ENCODE measurements around the gene CBL. TPM values are rescaled to one million over a fixed set of nuclear protein-coding genes. Genes with fewer than 3 reads are reported as not detected.

The CBL gene
- total and polyA plus RNA-seq, 5 donors = 3.3 to 13.3 (median 8.7) TPM

- WGBS = 95% methylated on average over 8 of the region's 8 CpGs
- peaks cover 2% of the 10 kb centered on the region for H3K4me1 ChIP-seq (ENCODE audit: control insufficient read depth, insufficient read depth, low read length)
- no peaks in the 10 kb centered on the region for H3K27me3 ChIP-seq (ENCODE audit: control insufficient read depth, insufficient read depth)
- no peak overlapping the region for H3K4me3 ChIP-seq (ENCODE audit: low read length)
- no peak overlapping the region for H3K27ac ChIP-seq (ENCODE audit: low read length)
- no peaks in the 10 kb centered on the region for H3K9me3 ChIP-seq (ENCODE audit: control insufficient read depth, low read length)
- intact Hi-C loops (cut with DNase I) = no loop called here
- no peak for ATAC-seq
- no peak for DNase-seq
Observed at GRCh38 chr11:119248750-119249670, 42.9 kb downstream of the CBL start.

DNA sequence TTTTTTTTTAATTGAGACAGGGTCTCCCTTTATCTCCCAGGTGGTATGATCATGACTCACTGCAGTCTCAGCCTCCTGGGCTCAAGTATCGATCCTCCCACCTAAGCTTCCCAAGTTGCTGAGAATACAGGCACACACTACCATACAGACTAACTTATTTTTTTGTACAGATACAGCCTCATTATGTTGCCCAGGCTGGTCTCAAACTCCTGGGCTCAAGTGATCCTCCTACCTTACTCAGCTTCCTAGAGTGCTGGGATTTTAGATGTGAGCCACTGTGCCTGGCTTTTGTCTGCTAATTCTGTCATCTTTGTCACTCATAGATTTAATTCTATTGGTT is 43.5 kb downstream of the CBL start:
- Histone ChIP-seq H3K27me3 (ENCODE audit: control insufficient read depth, insufficient read depth) (no peaks in the 10 kb centered on the region), H3K27ac (ENCODE audit: low read length) (no peak overlapping the region), H3K4me3 (ENCODE audit: low read length) (no peak overlapping the region), H3K4me1 (ENCODE audit: control insufficient read depth, insufficient read depth, low read length) (peaks cover 2% of the 10 kb centered on the region), H3K9me3 (ENCODE audit: control insufficient read depth, low read length) (no peaks in the 10 kb centered on the region)
- DNase-seq = no peak
- ATAC-seq = no peak
- intact Hi-C loops (cut with DNase I) = no loop called here
- WGBS = 92% methylated on average over 1 of the region's 1 CpG

GRCh38 chr11:119251114-119251513 is 45.0 kb downstream of the CBL start:
- H3K9me3 ChIP-seq (ENCODE audit: control insufficient read depth, low read length) = no peaks in the 10 kb centered on the region
- peaks cover 2% of the 10 kb centered on the region for H3K4me1 ChIP-seq (ENCODE audit: control insufficient read depth, insufficient read depth, low read length)
- ATAC-seq (no peak), DNase-seq (no peak)
- 70% methylated on average over 3 of the region's 3 CpGs for WGBS
- H3K27me3 ChIP-seq (ENCODE audit: control insufficient read depth, insufficient read depth) = no peaks in the 10 kb centered on the region
- intact Hi-C loops (cut with DNase I) = no loop called here
- H3K27ac ChIP-seq (ENCODE audit: low read length) = no peak overlapping the region
- H3K4me3 ChIP-seq (ENCODE audit: low read length) = no peak overlapping the region

- Histone ChIP-seq H3K9me3 (ENCODE audit: control insufficient read depth, low read length) (no peaks in the 10 kb centered on the region), H3K27me3 (ENCODE audit: control insufficient read depth, insufficient read depth) (no peaks in the 10 kb centered on the region), H3K4me1 (ENCODE audit: control insufficient read depth, insufficient read depth, low read length) (peaks cover 2% of the 10 kb centered on the region), H3K4me3 (ENCODE audit: low read length) (no peak overlapping the region), H3K27ac (ENCODE audit: low read length) (no peak overlapping the region)
- 92% methylated on average over 5 of the region's 5 CpGs for WGBS
- no peak for ATAC-seq
- intact Hi-C loops (cut with DNase I) = no loop called here
- no peak for DNase-seq
Observed at GRCh38 chr11:119254239-119254638, 48.1 kb downstream of the CBL start.

GRCh38 chr11:119258180-119258579 is 52.0 kb downstream of the CBL start:
- Histone ChIP-seq H3K27ac (ENCODE audit: low read length) (no peak overlapping the region), H3K4me3 (ENCODE audit: low read length) (no peak overlapping the region), H3K27me3 (ENCODE audit: control insufficient read depth, insufficient read depth) (no peaks in the 10 kb centered on the region), H3K4me1 (ENCODE audit: control insufficient read depth, insufficient read depth, low read length) (no peaks in the 10 kb centered on the region), H3K9me3 (ENCODE audit: control insufficient read depth, low read length) (no peaks in the 10 kb centered on the region)
- intact Hi-C loops (cut with DNase I) = no loop called here
- 79% methylated on average over 5 of the region's 5 CpGs for WGBS
- no peak for DNase-seq
- ATAC-seq = no peak

DNA sequence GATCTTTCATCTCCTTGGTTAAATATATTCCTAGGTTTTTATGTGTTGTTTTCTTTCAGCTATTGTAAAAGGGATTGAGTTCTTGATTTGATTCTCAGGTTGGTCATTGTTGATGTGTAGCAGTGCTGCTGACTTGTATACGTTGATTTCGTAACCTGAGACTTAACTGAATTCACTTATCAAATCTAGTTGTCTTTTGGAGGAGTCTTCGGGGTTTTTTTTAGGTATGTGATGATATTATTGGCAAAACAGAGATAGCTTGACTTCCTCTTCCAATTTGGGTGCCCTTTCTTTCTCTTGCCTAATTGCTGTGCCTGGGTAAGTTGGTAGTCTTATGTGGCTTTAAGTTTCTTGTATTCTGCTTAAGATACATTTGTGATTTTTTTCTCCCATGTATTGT is 52.8 kb downstream of the CBL start:
- no peaks in the 10 kb centered on the region for H3K9me3 ChIP-seq (ENCODE audit: control insufficient read depth, low read length)
- no peak overlapping the region for H3K27ac ChIP-seq (ENCODE audit: low read length)
- H3K27me3 ChIP-seq (ENCODE audit: control insufficient read depth, insufficient read depth) = no peaks in the 10 kb centered on the region
- H3K4me1 ChIP-seq (ENCODE audit: control insufficient read depth, insufficient read depth, low read length) = no peaks in the 10 kb centered on the region
- 55% methylated on average over 3 of the region's 3 CpGs for WGBS
- intact Hi-C loops (cut with DNase I) = no loop called here
- no peak for ATAC-seq
- no peak overlapping the region for H3K4me3 ChIP-seq (ENCODE audit: low read length)
- no peak for DNase-seq

GRCh38 chr11:119262668-119263351 is 56.7 kb downstream of the CBL start:
- DNase-seq = no peak
- peak in 1 of 2 donors; percentile 70 for ATAC-seq
- Histone ChIP-seq H3K4me1 (ENCODE audit: control insufficient read depth, insufficient read depth, low read length) (no peaks in the 10 kb centered on the region), H3K27me3 (ENCODE audit: control insufficient read depth, insufficient read depth) (no peaks in the 10 kb centered on the region), H3K9me3 (ENCODE audit: control insufficient read depth, low read length) (no peaks in the 10 kb centered on the region), H3K27ac (ENCODE audit: low read length) (no peak overlapping the region), H3K4me3 (ENCODE audit: low read length) (no peak overlapping the region)
- intact Hi-C loops (cut with DNase I) = loop anchor here in 1 of 4 donors (10.0 kb wide), 1 partner anchor 58 kb away; the partner anchor contains the start of gene CBL
- 45% methylated on average over 5 of the region's 5 CpGs for WGBS

DNA sequence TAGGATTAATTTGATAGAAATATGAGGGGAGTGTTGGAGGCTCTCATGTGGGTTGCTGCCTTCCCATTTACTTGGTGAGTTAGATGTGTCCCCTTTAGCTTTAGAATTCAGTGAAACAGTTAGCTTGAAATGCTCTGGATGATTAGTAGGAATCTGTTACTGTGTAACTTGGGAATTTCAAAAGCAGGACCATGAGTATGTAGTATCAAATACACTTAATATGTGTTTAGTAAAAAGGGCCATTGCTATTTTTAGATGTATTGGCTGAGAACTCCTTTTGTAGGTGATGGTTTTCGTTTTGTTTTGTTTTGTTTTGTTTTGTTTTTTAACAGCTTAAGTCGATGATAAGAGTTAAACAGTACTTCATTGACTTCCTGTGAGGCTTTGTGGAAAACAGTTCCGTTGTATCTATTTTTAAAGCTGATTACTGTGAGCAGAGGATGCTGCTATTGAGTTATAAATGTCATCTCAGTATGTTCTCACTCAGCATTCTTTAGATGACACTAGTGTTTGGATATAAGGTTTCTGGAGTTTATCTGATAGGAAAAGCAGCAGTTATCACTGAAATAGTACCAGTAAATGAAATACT is 57.3 kb downstream of the CBL start:
- ATAC-seq = peak; percentile 74 to 85
- intact Hi-C loops (cut with DNase I) = loop anchor here in 1 of 4 donors (10.0 kb wide), 1 partner anchor 59 kb away; the partner anchor contains the start of gene CBL
- Histone ChIP-seq H3K27me3 (ENCODE audit: control insufficient read depth, insufficient read depth) (no peaks in the 10 kb centered on the region), H3K4me3 (ENCODE audit: low read length) (no peak overlapping the region), H3K9me3 (ENCODE audit: control insufficient read depth, low read length) (no peaks in the 10 kb centered on the region), H3K27ac (ENCODE audit: low read length) (peak overlapping the region; percentile 62), H3K4me1 (ENCODE audit: control insufficient read depth, insufficient read depth, low read length) (no peaks in the 10 kb centered on the region)
- no peak for DNase-seq
- 2% methylated on average over 3 of the region's 3 CpGs for WGBS

DNA sequence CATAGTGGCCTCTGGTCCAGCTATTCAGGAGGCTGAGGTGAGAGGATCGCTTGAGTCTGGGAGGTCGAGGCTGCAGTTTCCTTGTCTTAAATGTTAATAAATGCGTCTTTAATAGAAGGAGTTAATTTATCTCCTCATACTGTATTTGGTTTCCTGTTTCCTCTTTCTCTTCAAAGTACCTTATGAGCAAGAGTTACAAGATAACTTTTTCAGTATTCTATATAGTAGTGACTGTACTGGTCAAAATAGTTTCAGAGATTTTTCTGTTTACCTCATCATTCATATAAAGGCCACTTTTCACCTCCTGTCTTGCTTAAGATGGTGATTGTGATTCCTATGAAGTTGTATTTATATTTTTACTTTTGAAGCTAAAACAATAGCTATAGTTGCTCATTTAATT is 59.9 kb downstream of the CBL start:
- Histone ChIP-seq H3K4me1 (ENCODE audit: control insufficient read depth, insufficient read depth, low read length) (no peaks in the 10 kb centered on the region), H3K27ac (ENCODE audit: low read length) (no peak overlapping the region), H3K27me3 (ENCODE audit: control insufficient read depth, insufficient read depth) (no peaks in the 10 kb centered on the region), H3K9me3 (ENCODE audit: control insufficient read depth, low read length) (no peaks in the 10 kb centered on the region), H3K4me3 (ENCODE audit: low read length) (no peak overlapping the region)
- WGBS = 83% methylated on average over 3 of the region's 3 CpGs
- ATAC-seq = no peak
- intact Hi-C loops (cut with DNase I) = loop anchor here in 1 of 4 donors (10.0 kb wide), 1 partner anchor 61 kb away; the partner anchor contains the start of gene CBL
- no peak for DNase-seq

- Histone ChIP-seq H3K4me3 (ENCODE audit: low read length) (no peak overlapping the region), H3K27ac (ENCODE audit: low read length) (no peak overlapping the region), H3K9me3 (ENCODE audit: control insufficient read depth, low read length) (no peaks in the 10 kb centered on the region), H3K27me3 (ENCODE audit: control insufficient read depth, insufficient read depth) (no peaks in the 10 kb centered on the region), H3K4me1 (ENCODE audit: control insufficient read depth, insufficient read depth, low read length) (no peaks in the 10 kb centered on the region)
- ATAC-seq = no peak
- no peak for DNase-seq
- intact Hi-C loops (cut with DNase I) = loop anchor here in 1 of 4 donors (10.0 kb wide), 1 partner anchor 62 kb away; the partner anchor contains the start of gene CBL
- 73% methylated on average over 7 of the region's 7 CpGs for WGBS
Observed at GRCh38 chr11:119266517-119267255, 60.5 kb downstream of the CBL start.

Data from right cardiac atrium (tissue), 5 donors.